GM19025 (cell line): ENCODE data around the gene TCF4.

Experiments
- ATAC-seq: cut with Tn5 transposase; IDR thresholded peaks from one replicate; pipeline ENCODE4 v1.9.1; 2021; ENCODE audit warnings: mild to moderate bottlenecking, low read depth, moderate library complexity; ENCODE audit not compliant: unreplicated experiment

Gene TCF4

DNA sequence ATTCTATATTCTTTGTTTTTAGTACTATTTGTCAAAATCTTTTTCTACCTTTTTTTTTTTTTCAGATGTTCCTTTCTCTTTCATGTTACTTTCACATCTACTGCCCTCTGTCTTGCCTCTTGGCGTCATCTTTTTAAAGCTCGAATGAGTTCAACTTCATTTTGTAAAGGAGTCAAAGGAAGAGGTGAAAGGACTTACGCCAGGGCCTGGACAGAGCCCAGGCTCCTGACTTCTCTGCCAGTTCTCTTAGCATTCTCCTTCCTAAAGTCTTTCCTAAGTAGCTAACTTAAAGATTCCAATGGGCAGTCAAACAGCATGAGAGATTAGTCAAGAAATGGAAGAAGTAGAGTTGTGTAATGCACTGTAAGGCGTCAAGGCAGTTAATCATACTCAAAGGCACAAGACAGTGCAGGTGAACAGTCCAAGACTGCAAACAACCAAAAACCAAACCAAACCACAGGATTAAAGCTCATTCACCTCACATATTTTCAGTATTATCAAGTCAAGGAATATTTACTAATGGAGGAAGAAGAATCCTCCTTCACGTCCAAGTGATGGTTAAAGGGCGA is 301.7 kb downstream of the TCF4 start:
- ATAC-seq: no peak

DNA sequence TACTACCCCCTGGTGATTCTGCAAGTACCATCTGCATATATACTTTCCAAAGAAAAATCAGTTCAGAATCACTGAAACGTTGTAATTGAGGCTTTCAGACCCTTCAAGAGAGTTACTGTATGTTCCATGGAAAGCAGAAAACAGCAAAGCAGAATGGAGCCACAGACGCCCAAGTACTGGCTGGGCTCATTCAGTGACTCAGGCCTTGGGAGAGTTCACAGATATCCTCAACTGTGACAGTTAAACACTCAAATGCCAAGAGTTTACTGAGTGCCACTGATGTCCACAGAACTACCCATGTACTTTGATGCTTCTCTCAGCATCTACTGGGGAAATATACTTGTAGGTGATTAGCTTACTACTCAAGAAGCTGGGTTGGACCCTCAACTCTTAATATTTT is 303.4 kb downstream of the TCF4 start:
- ATAC-seq: no peak

DNA sequence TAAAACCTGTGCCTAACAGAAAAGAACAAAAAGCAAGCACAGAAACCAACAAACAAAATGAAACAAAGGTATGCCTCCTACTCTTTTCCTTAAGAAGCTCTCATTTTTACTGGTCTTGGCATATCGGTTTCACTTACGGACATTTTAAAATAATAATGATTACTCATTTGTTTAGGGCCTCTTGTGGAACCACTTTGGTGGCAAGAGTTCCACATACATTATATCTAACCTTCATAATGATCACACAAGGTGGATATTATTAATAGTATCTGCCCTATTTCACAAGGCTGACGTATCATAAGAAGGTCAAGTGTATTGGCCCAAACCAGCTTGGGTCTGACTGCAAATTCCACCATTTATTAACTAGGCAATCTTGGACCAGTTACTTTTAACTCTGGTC is 304.7 kb downstream of the TCF4 start:
- no peak for ATAC-seq

DNA sequence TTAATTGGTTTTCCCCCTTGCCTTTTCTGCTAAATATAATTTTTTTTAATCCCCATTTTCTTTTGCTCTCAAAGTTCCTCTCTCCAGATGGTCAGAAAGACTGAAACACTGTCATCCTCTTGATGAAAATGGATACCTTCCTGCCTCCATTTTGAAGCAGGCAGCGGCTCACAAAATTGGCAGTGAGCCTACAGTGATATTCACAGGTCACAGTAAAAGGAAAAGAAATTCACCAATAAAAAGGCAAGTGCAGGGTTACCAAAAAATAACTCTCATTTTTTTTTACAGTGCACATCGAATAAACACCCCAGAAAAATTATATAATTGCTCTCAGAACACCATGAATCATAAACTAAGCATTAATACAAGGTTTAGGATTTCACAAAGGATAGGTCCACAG is 307.5 kb downstream of the TCF4 start:
- ATAC-seq: no peak

DNA sequence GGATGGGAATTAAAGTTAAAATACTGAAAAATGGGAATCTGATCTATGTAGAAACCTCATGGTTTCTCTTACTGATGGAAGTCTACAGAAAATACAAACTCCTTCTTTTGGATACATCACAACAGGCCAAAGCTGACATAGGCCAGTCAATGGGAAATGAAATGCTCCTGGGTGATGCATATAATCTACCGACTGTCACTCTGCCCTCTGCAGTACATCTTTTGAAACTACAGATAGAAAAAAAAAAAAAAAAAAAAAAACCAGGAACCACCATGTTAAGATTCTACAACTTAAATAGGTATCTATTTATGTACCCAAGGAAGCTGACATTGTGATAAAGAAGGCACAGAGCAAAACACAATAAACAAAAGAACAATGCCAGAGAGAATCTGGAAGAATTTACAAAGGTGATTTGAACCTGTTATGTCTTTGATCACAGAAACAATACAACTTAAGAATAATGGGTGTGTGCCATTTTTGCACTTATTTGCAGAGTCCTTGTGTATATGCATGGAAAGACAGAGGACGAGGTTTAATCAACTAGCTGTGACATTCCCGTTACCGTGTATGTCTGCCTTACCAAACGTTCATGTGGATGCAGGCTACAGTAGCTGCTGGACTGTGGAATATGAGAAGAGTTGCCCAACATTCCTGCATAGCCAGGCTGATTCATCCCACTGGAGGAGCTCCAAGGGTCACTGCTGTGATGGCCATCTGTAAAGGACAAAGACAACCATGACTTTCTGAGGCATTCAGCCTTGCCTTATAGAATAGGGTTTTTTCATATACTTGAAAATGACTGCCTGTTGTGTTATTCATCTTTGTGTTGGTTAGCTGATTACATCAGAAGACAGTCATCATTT is 312.7 kb downstream of the TCF4 start:
- ATAC-seq: no peak

DNA sequence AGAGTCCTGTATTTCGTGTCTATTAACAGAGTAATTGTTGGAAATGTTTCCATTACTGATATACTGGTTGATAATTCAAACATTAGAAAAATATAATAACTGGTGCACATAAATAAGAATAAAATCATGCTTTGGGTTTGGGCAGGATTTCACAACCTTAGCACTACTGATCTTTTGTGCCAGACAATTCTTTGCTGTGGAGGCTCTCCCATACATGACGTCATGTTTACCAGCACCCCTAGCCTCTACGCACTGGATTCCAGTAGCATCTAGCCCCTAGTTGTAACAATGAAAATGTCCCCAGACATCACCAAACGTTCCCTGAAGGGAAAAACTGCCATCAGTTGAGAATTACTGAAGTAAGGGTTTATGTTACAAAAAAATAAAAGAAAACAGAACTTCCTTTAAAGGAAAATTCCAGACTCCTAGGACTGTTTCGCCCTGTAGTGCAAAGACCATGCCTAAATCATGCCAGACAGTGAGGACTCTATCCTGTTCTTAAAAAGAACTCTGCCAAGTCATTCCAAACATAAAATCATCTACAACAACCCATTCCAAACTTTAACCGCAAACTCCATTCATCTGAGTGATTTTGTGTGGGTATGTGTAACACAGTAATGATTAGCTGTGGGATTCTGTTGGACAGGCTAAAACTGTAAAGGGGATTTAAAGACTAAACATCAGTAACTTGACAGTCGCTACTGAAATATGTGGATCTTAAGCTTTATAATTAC is 315.3 kb downstream of the TCF4 start:
- ATAC-seq: no peak

DNA sequence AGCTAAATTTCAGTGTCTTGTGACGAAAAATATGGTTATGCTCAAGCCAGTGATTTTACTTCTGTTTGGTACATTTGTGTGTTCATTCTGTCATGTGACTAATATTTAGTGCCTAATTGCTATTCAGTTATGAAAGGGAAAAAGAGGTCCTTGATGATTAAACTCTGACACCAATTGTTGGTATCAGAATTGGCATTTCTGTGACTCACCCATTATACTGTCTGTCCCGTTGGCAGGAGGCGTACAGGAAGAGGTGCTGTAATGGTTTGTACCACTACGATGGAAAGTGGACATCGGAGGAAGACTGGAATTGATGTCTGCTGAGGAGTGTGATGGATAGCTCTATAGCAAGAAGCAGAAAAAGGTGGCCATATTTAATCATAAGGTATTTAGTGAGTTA is 318.4 kb downstream of the TCF4 start:
- no peak for ATAC-seq

DNA sequence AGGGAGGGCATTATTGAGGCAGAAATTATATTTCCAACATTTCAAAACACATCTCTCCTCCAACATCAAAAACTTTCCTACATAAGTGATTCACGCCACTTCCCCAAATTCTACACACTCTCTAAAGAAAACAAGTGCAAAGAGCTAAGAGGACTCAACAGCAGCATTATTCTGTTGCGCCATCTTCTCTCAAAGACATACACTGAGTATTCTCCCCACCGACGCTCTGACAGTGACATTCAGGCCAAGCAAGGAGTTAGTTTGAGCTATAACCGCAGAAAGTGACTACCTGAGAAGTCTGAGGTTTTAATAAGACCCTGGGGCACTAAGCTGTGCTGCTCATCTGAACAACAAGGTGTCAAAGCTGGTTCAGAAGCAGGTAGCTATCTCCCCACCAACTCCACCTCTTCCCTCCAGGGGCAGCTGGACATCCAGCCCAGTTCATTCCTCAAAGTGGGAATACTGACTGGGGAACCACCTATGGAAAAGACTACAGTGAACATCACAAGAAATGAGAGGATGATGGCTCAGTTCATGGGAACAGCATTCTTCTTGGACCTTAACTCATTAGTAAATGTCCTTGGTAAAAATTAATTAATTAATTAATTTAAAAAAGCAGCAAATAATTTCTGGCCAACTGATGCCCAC is 319.2 kb downstream of the TCF4 start:
- ATAC-seq: no peak

DNA sequence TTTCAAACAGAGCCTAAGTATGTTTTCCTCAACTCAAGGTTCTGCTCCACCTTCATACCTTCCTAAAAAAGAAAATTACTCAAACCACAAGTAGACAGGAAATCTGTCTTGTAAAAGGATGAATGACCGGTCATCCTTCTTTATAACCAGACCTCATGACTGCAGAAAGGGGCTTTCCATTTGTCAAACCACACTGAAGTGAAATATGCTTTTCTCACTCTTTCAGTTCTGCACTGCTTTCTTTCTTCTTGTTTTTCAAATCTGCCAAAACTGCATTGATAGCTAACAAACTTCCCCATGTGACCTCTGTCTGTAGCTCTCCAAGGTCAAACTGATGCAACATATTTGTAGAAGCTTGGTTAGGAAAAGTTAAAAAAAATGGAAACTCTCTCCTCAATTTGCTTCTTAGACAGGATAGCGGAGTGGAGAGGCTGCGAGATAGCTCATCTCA is 319.8 kb downstream of the TCF4 start:
- ATAC-seq: peak; percentile 72

DNA sequence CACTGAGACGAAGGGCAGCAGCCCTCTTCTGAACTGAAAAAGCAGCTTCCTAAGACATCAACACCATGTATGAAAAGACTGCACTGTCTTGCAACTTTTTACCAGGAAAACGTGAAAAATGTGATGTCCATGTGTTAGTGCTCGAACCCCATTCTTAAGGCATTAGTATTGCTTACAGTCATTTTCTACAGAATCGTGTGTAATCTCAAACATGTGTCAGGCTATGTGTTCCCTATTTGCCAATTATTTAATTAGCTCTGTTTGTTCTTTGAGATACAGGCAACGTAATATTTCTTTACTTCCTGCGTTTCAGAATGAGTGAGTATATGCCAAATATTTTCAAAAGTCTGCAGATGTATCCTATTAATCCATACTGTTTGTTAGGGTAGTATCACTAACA is 321.0 kb downstream of the TCF4 start:
- no peak for ATAC-seq

DNA sequence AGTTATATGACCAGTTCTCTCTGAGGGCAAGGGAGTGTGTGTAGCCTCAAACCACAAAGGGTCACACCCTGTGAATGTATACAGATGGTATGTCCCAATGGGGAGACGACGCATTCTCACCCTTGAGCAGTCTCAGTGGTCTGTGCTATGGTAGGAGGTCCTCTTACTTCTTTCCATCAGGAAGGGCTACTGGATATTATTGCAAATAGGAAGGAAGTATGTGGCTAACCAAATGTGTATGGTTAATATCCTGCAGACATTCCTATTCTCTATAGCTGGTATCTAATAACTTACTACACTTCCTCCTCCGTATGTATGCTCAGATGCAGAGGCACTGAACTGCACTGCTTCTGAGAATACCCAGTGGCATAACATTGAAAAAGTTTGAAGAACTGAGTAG is 322.0 kb downstream of the TCF4 start:
- peak; percentile 42 for ATAC-seq

DNA sequence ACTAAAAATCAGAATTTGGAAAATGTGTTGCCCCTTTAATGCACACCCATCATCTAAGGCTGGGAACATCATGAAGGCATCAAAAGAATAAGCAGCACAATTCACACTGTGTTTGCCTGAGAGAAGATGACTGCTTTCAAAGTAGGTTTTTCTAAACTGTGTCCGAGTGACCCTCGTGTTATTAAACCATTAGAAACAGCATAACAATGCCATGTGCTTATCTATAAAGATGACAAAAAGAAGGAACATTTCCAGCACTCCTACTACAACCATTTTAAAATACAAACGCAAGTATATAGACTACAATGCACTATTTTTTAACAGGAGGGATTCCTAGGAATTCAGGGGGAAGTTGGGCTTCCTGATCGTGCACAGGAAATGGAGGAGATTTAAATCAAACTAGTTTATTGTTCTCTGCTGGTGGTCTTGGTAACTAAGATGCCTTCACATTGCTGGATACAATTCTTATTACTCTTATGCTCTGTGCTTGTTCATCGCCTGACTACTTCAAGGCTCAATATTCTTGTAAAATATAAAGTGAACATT is 322.8 kb downstream of the TCF4 start:
- no peak for ATAC-seq

DNA sequence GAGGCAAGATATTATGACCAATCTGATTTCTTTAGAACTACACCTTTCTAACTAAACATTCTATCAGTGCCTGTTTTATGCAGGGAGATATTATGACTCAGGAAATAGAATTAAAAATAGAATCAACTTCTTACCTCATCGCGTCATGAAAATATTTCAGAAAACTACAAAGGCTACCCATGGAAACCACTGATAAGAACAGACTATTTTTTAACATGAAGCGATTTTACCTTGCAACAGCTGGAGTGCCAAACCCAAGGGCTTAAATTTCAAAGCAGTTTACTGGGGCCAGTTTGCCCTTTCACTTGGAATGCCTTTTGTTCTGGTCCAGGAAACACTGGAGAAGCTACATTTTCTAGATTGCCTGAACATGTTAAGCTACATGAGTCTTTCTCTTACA is 323.9 kb downstream of the TCF4 start:
- ATAC-seq: no peak

DNA sequence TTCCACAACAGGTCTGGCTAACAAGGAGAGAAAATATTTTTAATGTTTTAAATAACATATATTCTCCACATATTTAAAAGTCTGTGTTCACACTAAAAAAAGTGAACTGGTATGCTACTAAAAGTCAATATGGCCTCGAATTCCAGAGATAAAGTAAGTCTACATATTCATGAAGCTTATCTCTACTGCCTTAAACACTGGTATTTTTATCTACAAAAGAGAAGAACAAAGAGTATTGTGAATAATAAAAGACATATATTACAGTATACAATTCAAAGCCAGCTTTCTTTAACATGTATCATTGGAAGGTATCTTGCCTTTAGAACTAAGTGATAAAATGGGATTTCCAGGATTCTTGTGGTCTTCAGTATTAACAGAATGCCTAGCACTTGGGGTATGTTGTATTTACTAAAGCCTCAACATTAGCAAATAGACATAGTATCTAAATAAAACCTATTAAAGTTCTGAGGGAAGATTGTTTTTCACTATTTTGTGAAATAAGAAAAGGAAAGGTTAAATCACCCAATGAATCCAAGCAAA is 325.9 kb downstream of the TCF4 start:
- no peak for ATAC-seq

DNA sequence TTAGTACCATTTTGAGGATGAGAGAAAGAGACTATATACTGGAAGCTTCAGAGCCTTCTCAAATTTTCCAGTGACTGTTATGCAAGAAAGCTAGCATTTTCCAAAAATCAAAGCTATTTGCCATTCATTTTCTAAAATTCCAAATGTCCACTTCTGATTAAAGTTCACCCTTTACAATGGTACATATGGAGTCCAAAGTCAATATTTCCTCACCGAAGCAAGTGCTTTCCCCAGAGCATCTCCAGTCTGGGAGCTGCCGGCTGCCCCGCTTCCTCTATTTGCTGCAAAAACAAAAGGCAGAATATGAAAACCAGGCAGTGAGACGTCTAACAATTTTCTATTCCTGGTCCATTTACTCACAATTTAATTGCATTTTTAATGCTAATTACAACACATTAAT is 326.7 kb downstream of the TCF4 start:
- no peak for ATAC-seq

DNA sequence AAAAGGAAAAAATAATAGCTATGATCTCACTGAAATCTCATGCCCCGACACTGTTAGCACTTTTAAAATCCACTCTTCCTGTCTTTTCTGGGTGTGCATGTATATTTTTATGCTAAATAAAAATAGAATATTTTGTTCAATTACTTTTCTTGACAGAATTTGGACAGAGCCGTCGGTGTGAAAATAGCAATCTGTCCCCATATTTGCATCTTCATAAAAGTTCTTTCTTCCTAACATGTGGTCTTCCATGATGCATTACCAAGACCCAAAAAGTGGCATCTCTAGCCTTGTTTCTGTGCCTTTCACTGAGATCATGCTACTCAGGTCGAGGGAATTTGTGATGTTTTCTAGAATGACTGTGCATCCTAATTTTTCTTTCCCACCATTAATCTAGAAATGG is 329.9 kb downstream of the TCF4 start:
- ATAC-seq: no peak

DNA sequence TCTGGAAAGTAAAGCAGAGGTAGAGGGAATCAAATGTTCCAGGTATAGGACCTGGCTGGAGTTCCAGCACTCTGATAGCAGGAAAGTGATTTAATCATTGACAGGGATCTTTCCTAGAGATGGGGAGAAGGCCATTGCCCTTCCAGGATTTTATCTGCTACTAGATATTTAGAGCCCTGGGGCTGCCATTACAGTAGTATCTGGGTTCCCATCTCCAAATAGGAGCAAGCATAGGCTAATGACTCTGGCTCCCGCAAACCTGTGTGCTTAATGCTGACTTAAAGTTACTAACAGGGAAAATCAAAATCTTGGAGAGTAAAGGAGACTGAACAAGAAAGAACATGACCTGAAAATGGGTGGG is 331.1 kb downstream of the TCF4 start:
- ATAC-seq: no peak

DNA sequence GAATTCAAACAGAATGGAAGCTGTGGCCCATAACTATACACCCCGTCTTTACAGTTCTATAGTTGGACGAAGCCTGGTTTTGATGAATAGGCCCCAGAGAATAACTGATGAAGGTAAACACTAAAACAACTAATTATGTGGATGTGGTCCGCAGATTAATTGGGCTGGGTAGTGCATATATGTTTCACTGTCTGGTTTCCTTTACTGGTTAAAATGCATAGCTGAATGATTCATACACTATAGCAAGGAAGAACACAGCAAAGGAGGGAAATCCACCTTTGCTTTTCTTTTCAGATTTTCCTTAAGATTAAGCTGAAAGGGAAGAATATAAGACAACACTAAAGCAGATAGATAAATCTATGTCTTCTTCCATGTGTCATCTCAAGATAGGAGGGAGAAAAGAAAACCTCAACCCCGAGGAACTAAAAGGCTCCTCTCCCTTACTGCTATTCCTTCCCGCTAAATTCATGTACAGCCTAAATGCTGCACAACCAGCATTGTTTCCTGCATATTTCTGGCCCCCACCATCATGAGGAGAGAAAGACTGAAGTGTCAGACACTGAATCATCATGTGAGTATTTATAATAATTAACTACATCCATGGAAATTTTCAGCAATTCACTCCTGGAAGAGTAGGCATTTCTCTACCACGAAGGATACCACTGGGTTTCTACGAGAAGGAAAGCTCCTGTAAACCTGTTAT is 331.6 kb downstream of the TCF4 start:
- no peak for ATAC-seq

DNA sequence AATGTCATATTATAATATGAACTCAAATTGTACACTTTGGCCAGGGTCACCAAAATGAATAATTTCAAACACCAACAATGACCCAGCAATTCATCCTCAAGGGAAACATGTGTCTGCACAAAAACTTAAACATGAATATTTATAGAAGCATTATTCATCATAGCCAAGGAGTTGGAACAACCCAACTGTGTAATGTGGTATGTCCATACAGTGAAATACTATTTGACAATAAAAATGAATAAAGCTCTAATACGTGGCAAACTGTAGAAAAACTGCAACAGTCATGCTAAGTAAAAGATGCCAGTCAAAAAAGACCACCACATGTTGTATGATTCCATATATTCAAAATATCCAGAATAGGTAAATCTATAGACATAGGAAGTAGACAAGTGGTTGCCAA is 334.2 kb downstream of the TCF4 start:
- no peak for ATAC-seq

DNA sequence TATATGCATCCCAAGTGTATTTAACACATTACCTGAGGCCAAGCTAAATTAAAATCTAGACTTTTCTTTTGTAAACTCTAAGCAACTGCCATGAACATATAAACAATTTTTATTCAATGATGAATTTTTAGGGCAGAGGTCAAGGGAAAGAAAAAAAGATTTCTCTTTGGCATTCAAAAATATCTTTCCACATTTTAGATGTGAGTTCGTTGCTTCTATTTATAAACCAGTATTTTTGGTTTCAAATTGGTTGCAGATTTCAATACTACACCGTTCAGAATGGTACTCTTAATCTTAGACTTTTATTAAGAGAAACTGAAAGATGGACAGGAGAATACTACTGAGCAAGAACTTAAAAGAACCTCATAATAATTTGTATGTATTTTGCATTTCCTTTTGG is 335.1 kb downstream of the TCF4 start:
- peak; percentile 48 for ATAC-seq
